Suprapubic skin (tissue), 3 donors: ENCODE data around the gene SPACA6.

ENCODE experiments used
- POLR2AphosphoS5 ChIP-seq, 3 donors: sonication (generic); formaldehyde crosslinking; IDR thresholded peaks; one replicate each; pipeline ENCODE4 v1.6.1; 2017; ENCODE audit warnings: antibody characterized with exemption in 3 of 3
- TF ChIP-seq, protein P1 (sequence below), 2 donors: fragments of 200-600 bp in 1 of 2; fragments of 450-650 bp in 1 of 2; sonication (generic) in 1 of 2; IDR thresholded peaks; one replicate each; pipeline ENCODE4 v1.5.1; 2016 to 2019; ENCODE audit warnings: antibody characterized with exemption in 2 of 2, mild to moderate bottlenecking in 1 of 2, moderate library complexity in 1 of 2

DNA sequence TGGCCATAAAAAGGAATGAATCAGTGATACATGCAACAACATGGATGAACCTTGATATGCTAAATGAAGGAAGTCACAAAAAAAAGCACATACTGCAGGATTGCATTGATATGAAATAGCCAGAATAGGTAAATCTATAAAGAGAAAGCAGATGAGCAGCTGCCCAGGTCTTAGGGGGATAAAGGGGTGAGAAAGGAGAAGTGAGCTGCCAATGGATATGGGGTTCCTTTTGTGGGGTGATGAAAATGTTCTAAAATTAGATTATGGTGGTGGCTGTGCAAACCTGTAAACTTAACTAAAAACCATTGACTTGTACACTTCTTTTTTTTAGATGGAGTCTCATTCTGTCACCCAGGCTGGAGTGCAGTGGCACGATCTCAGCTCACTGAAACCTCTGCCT is 18.6 kb downstream of the SPACA6 start:
- no peak for TF ChIP-seq POLR2AphosphoS5 (IDR thresholded peaks at IDR 0.05)
- TF ChIP-seq, protein P1, sequence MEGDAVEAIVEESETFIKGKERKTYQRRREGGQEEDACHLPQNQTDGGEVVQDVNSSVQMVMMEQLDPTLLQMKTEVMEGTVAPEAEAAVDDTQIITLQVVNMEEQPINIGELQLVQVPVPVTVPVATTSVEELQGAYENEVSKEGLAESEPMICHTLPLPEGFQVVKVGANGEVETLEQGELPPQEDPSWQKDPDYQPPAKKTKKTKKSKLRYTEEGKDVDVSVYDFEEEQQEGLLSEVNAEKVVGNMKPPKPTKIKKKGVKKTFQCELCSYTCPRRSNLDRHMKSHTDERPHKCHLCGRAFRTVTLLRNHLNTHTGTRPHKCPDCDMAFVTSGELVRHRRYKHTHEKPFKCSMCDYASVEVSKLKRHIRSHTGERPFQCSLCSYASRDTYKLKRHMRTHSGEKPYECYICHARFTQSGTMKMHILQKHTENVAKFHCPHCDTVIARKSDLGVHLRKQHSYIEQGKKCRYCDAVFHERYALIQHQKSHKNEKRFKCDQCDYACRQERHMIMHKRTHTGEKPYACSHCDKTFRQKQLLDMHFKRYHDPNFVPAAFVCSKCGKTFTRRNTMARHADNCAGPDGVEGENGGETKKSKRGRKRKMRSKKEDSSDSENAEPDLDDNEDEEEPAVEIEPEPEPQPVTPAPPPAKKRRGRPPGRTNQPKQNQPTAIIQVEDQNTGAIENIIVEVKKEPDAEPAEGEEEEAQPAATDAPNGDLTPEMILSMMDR (IDR thresholded peaks at IDR 0.05): no peak
